Right atrium auricular region (tissue), 2 donors: ENCODE data around the gene PHGDH. TPM values are rescaled to one million over a fixed set of nuclear protein-coding genes. Genes with fewer than 3 reads are reported as not detected.
A peak's percentile ranks its signal among the peaks of the same experiment; 100 is the strongest.

Source experiments
- DNase-seq: peaks from one replicate; pipeline ENCODE4 v3.0.0-alpha.2; 2019; ENCODE audit warnings: low spot score
- H3K27ac ChIP-seq, 2 donors: fragments of 200-600 bp; sonication (generic); 1 replicate in 1 of 2; 2 replicates in 1 of 2; pipeline ENCODE4 v1.5.1; 2016 to 2019
- H3K27me3 ChIP-seq, 2 donors: fragments of 200-600 bp; sonication (generic); one replicate each; pipeline versions ENCODE4 v1.5.1 to v1.6.0; 2017 to 2019
- H3K36me3 ChIP-seq: fragments of 200-600 bp; sonication (generic); one replicate; pipeline ENCODE4 v1.5.1; 2016
- H3K4me1 ChIP-seq, 2 donors: fragments of 200-600 bp; sonication (generic); one replicate each; pipeline versions ENCODE4 v1.5.1 to v1.6.0; 2017 to 2019
- H3K4me3 ChIP-seq, 2 donors: fragments of 200-600 bp; sonication (generic); 1 replicate in 1 of 2; 2 replicates in 1 of 2; pipeline ENCODE4 v1.5.1; 2017 to 2019; ENCODE audit warnings: mild to moderate bottlenecking in 1 of 2, moderate library complexity in 1 of 2
- H3K9me3 ChIP-seq, 2 donors: fragments of 200-600 bp; sonication (generic); one replicate each; pipeline ENCODE4 v1.5.1; 2019
- CTCF ChIP-seq, 2 donors: fragments of 200-600 bp; sonication (generic); IDR thresholded peaks; one replicate each; pipeline ENCODE4 v1.5.1; 2019; ENCODE audit warnings: antibody characterized with exemption in 2 of 2
- total RNA-seq, 2 donors: library from RNA; depleted of rRNA; stranded (reverse); fragments of >200 nt; gene quantifications; one replicate each; pipeline ENCODE4 v1.1.0, GENCODE V29; 2016

Gene PHGDH
- total RNA-seq, 2 donors from 2014 or later = 23.5 to 29.4 TPM

DNA sequence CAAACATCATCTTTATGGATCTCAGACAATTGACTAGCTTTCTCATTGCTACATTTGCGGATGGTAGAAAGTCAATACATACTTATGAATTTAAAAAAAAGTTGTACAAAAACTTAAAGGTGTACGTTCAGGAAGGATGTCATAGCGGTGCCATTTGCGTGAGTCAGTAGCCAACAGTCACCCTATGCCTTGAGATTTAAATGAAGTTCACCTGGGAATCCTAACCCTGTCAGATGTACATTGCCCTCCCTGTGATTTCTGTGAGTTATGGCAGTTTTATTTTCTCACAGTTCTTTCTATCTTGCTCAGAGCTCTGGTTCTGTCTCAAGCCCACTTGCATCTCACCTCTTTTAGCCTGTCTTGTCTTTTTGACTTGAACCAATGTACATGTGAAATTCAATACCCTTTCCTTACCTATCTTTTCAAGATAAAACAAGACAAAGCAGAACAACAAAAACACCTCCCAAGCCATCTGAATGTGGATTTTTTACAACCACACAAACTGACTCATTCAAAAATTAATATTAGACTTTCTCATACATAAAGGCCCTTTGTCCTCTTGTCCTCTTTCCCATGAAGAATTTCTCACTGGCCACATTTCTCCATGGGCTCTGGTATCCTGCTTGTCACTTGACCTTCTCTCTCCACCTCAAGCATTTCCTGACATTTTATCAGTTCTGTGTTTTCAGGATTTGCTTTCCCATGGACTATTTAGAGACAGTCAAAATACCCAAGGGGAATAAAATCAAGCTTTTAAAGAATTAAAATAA is 38.4 kb upstream of the PHGDH start:
- Histone ChIP-seq H3K36me3 (no peaks in the 10 kb centered on the region), H3K27ac (no peak overlapping the region)
- no peak for DNase-seq

DNA sequence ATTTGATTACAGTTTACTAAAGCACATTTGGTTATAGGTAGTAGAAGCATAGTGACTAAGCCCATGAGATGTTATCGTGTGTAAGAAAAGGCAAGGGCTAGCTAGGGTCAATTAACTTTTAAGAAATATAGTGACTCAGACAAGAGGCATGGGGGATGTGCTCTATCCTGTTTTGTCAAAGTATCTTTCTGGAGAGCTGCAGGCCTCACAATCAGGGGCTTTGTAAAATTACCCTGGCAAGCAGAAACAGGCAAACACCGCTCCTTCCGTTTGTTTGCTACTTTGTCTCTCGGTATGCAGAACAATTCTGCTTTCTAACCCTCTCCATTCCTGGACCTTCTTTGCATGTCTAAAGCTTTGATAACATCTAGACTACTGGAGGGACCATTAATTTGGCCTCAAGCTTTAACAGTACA is 37.6 kb upstream of the PHGDH start:
- DNase-seq = no peak
- Histone ChIP-seq H3K4me3 (no peak overlapping the region), H3K27ac (no peak overlapping the region), H3K27me3 (no peaks in the 10 kb centered on the region), H3K4me1 (peaks cover 0 to 9% of the 10 kb centered on the region in 2 donors), H3K36me3 (no peaks in the 10 kb centered on the region), H3K9me3 (no peaks in the 10 kb centered on the region)
- no peak for TF ChIP-seq CTCF (IDR thresholded peaks at IDR 0.05)

More for the DNA sequence above, 38.4 kb upstream of the PHGDH start:
- H3K4me1 ChIP-seq = peaks cover 0 to 9% of the 10 kb centered on the region in 2 donors
- H3K4me3 ChIP-seq = no peak overlapping the region
- no peak for TF ChIP-seq CTCF (IDR thresholded peaks at IDR 0.05)
- no peaks in the 10 kb centered on the region for H3K9me3 ChIP-seq
- H3K27me3 ChIP-seq = no peaks in the 10 kb centered on the region

DNA sequence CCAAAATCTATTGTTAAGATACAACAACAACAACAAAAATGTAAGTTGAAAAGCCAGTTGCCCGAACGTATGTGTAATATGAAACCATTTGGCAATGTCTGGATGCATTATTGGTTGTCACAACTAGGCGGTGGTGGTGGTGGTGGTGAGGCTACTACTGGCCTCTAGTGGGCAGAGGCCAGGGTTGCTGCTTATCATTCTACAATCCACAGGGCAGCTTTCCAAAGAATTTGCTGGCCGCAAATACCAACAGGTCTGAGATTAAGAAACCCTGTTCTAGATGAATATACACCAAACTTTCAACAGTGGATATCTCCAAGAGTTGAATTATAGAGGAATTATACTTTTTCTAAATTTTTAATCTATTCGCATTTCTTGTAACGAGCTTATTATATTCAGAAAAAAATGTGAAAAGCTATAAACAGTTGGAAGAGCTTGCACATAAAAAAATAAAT is 36.9 kb upstream of the PHGDH start:
- Histone ChIP-seq H3K4me3 (peak overlapping the region; percentile 36 to 40), H3K4me1 (peaks cover 0 to 9% of the 10 kb centered on the region in 2 donors), H3K9me3 (no peaks in the 10 kb centered on the region), H3K27ac (peak overlapping the region in 1 of 2 donors; percentile 78), H3K36me3 (no peaks in the 10 kb centered on the region), H3K27me3 (no peaks in the 10 kb centered on the region)
- TF ChIP-seq CTCF (IDR thresholded peaks at IDR 0.05) = no peak
- DNase-seq = no peak

DNA sequence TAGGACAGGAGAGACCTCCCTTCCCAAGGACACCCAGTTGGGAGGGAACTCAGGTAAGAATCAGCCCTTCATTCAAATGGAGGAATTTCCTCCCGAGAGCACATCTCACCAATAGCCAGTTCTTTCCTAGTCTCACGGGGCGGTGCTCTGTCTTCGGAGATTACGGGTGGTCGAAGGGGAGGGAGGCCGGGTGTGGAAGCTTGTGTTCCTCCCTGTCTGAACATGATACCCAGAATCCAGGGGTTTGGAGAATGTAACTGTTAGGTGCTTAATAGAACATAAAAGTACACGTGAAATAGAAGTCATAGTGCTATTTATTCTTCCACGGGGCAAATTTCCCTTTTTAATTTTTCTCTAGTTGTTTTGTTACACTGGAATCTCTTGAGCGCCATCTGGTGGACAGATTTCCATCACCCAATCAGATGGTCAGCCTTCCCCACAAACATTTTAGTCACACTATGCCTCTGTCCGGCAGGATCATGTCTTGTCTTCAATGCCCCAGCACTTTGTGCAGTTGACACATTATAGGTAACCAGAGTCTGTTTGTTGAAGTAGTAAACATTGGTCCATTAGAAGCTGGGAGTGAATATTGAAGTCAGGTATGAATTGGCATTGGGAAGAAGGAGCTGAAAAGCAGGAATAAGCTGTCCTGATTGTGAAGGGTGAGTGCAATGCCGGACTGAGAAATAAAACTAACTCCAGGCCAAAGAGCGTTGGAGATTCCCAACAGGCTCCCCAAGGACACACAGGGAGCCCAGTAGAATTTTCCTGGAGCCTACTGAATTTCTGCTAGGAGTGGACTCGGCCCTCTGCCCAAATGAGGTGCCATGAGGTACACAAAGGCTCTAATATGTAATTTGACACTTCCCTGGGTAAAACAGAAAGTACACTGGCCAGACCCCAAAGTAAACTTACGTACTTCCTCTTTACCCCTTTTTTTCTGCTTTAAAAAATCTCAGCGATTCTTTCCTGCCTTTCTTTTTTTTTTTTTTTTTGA is 36.1 kb upstream of the PHGDH start:
- Histone ChIP-seq H3K36me3 (no peaks in the 10 kb centered on the region), H3K27me3 (no peaks in the 10 kb centered on the region), H3K4me3 (peak overlapping the region; percentile 36 to 40), H3K9me3 (no peaks in the 10 kb centered on the region), H3K27ac (peak overlapping the region; percentile 13 to 78), H3K4me1 (peaks cover 0 to 9% of the 10 kb centered on the region in 2 donors)
- peak; percentile 94 for DNase-seq
- peak; percentile 79 to 87 for TF ChIP-seq CTCF (IDR thresholded peaks at IDR 0.05)

GRCh38 chr1:119676571-119677206 is 35.0 kb upstream of the PHGDH start:
- Histone ChIP-seq H3K4me3 (no peak overlapping the region), H3K4me1 (peaks cover 0 to 9% of the 10 kb centered on the region in 2 donors), H3K36me3 (no peaks in the 10 kb centered on the region), H3K27ac (no peak overlapping the region), H3K27me3 (no peaks in the 10 kb centered on the region), H3K9me3 (no peaks in the 10 kb centered on the region)
- peak; percentile 70 for DNase-seq
- peak in 1 of 2 donors; percentile 21 for TF ChIP-seq CTCF (IDR thresholded peaks at IDR 0.05)
